SK-N-DZ (cell line): Measurements from ENCODE around the gene CMTM2.
"Not testable (repeated sequence)": the region's sequence is repeated elsewhere in the genome, so short reads cannot be mapped to it uniquely, and the experiment has no call there.

Source experiments
- DNase-seq: peaks from one replicate; pipeline ENCODE4 v3.0.0-alpha.2; 2015; ENCODE audit warnings: low spot score

CMTM2 gene

DNA sequence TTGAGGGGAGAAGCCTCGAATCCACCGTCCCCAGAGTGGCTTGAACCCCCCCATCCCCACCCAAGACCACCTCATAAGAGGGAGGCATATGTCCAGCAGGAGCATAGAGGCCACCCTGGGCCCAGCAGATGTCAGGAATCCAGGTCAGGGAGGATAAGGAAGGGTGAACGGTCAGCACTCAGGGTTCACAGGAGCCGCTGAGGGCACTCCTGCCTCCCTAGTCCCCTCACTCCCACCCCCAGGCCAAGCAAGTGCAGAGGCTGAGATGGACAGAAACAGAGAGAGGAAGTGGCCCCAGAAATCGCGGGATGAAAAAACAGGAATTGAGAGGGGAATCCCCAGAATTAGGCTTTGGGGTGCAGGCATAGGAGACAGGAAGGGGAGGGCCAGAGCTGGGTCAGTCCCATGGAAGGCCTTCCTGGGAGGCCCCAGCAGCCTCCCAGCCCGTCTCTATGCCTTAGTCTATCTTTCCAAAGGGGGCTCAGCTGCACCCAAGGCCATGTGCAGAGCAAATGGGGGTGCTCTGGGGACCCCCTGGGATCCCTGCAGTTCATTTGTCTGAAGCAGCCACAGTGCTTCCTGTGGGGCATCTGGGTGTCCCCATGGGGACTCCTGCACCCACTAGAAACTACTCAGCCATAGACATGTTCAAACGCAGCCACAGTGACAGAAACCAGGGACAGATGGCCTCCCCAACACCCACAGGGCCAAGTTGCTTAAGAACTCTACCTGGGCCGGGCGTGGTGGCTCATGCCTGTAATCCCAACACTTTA lies 26.9 kb downstream of the CMTM2 start:
- DNase-seq: no peak

DNA sequence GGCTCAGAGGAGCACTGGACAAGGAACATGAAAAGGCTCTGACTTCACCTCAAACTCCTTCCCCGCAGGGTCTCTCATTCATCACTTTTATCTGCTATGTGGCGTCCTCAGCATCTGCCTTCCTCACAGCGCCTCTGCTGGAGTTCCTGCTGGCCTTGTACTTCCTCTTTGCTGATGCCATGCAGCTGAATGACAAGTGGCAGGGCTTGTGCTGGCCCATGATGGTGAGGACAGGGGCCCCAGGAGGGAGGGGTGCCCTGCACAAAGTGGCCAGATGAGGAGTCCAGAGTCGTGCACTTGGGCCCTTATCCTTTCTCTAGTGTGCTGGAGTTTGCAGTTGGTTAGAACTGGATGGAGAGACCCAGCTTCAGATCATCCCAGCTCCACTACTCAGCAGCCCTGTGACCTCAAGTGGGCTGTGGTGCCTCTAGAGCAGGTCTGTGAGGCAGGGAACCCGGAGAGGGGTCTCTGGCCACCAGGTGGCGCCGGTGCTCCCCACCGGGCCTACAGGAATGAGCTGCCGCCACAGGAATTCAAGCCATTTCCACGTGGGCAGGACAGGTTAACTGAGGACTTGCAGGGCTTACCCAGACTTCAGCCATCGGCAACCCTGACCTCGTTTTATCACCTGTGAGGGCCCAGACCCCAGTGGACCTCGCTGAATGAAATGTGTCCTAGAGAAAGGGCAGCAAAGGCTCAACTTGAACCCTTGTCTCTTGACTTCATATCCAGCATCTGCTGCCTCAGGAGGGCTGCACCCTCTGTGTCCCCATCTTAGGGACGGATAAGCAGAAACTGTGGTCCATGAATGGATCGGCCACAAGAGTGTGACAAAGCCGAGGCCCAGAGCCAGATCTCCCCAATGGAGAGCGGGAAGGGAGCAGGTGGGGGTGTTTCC lies 29.2 kb downstream of the CMTM2 start:
- peak; percentile 80 for DNase-seq

DNA sequence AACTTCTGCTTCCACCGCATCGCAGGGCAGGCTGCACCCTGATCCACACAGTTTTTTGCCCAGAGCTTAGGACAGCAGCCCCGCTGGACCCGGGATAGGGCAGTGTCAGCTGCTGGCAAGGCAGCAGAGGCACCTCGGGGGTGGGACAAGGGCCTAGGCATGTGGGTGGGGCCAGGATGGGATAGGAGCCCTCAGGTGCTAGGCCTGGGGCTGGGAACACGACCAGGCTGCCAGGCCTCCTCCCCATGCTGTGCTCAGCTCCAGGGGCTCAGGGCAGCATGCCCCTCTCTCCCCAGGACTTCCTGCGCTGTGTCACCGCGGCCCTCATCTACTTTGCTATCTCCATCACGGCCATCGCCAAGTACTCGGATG lies 29.9 kb downstream of the CMTM2 start:
- DNase-seq: no peak

DNA sequence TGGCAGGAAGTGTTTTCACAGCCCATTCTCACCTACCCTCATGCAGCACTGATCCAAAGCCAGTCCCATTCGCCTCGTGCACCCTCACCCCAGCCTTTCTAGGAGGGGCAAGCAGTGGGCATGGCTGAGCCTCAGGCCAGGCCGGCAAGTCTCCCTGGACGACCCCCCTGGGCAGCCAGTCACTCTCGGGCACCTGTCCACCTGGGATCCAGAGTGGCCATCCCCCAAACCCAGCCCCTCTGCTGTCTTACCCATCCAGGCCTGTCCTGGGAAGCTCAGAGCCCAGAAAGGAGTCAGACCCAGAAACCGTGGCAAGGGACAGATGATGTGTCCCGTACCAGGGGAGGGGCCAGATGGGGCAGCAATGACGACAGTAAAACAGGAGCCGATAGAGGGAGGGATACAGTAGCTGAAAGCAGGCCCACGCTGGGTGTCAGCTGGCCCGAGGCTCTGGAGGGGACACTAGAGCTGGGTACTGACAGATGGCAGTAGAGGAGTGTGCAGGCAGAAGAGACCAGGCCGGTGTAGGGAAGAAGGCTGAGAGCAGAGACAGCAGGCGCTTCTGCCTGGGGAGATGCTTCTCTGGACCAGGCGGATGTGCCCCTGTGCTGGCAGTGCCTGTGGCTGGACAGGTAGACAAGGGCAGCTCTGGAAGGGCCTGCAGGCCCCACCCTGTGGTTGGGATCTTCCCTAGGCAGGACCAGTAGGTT lies 31.0 kb downstream of the CMTM2 start:
- no peak for DNase-seq

DNA sequence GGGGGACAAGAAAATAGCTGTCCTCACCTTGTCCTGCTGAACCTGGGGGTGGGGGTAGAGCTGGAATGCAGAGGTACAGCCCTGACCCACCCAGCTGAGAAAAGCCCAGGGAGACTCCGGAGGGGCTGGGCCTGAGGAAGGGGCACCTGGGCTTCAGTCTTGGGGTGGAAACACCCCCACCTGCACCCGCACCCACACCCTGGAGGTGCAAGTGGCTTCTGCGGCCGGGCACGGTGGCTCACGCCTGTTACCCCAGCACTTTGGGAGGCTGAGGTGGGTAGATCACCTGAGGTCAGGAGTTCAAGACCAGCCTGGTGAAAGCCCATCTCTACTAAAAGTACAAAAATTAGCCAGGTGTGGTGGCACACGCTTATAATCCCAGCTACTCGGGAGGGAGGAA lies 32.6 kb downstream of the CMTM2 start:
- not testable (repeated sequence) for DNase-seq

DNA sequence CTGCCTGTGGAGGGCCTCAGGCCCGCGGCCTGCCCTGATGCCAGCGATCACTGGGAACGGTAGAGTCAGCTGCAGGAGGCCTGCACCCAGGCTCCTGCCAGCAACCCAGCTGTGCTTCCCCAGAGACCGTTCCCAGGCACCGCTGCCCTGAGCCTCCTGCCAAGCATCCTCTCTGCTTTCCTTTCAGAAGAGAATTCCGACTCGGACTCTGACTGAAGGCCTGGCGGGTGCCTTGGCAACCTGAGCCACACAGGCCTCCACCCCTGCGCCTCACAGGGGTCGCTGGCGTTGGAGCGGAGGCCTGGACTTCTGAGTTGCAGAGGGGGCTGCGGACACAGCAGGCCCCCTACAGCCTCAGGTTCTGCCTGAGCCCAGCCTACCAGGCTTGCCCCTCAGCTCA lies 33.2 kb downstream of the CMTM2 start:
- DNase-seq: no peak

DNA sequence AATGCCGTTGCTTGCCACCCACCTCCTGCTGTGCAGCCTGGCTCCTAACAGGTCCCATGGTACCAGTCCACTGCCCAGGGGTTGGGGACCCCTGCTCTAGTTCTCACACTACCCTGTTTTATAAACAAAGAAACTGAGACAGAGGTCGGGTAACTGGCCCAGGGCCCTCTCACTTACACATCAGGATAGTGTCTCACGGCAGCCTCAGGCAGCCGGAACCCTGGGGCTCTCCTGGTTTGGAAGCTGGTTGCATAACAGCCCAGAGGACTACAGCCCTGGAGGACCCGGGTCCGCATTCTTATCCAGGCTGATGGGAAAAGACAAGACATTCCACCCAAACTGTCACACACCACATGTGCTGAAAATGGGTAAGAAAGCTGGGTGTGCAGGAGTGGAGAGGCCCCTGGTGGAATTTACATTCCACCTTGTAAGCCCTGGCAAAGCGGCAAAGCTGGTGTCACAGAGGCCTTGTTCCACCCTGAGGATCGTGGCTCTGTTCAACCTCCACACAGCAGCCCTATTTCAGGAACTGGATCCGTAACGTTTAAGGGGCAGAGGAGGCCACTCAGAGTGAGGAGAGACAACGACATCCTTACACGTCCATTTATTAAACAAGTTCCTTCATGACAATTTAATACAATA lies 35.0 kb downstream of the CMTM2 start:
- DNase-seq: no peak

DNA sequence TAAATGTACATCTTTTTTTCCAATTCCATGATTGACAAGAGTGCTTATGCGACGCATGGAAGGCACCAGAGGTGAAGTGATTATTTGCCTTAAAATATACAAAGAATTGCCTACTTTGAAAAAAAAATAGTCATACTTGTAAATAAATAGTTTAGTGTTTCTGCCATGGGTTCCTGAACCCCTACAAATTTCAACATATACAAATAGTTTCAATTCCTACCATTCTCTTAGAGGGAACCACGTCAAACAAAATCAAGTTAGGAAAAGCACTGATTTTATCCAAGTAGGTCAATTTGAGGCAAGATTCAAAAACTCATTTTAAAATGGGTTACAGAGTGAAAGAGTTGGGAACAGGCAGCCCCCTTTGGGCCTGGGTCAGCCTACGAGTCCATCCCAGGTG lies 36.9 kb downstream of the CMTM2 start:
- no peak for DNase-seq

DNA sequence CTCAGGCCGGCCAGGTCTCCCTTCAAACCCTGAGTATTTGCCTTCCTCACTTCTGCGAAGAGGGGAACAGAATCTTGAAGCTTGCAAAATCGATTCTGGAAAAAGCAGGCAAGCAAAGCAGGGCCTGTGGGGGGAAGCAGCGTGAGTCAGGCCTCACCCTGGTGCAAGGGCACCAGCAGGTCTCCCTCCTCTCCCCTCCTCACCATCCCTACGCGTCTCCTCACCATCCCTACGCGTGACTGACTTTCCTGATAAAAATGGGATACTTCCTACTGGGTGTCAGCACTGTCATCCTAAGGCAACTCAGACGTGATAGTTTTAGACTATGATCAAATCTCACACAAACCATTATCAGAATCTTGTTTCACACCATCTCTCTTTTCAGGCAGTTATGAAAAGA lies 37.3 kb downstream of the CMTM2 start:
- DNase-seq: no peak

DNA sequence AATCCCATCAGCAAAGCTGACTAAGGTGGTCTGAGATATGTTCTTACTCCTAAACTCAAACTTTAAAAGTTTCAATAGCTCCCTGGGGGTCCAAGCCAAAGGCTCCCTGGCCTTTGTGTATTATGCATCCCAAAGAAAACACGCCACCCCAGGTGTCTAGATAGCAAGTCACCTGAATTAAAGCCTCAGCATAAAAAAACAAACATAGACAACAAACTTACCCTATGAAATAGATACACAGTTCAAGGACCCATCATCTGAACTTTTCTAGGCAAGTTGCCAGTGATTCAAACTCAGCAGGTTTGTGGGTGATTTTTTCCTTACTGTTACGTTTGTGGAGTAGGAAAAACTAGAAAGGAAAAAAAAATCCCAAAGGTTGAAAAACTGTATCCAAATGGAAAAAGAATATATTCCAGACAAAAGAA lies 37.8 kb downstream of the CMTM2 start:
- DNase-seq: no peak

DNA sequence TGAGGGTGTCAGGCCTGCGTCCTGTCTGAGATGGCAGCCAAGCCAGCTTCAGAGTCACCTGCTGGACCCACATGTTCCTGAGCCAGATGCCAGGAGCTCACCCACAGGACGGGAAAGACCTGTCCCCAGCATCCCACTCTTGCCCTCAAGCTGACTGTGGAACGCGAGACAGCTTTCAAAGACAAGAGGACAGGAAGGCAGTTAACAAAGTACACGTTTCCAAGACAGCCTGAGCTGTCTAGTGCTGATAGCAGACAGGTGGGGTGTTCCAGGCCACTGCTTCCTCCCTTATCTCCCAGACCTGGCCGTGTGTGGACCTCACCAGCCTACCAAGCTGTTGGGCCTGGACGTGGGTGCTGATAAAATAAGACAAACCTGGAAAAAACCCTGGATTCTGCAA lies 38.5 kb downstream of the CMTM2 start:
- DNase-seq: peak; percentile 27

DNA sequence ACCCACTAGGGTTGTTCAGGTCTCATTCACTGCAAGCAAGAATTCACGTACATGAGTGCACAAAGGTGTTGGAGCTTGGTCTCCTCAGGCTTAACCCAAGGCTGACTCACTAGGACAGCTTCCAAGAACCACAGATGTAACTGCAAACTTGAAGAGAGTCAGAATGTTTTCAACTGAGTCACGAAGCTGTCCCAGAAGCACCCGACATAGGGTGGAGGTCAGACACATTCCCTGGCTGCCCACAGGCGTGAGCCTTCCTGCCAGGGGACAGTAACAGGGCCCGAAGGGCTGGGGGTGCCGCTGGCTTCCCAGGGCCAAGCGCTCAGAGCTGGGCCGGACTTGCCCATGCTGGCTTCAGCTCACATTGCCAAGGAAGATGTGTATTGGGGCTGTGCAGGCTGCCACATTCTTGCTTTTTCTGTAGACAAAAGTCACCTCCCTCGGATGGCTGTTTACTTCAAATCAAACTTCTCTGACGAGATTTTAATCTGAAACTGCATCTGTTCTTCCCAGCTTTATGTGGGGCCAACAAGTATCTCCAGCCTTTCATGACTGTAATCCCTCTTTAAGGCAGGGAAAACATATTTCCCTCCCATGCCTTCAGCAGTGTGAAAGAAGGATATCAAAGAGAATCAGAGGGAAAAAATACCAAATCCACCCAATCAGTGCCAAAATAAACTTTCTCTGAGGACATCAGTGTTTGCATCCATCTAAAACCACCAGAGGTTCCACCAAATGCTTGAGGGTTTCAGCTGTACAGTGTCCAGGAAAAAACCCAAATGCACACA lies 39.5 kb downstream of the CMTM2 start:
- no peak for DNase-seq

DNA sequence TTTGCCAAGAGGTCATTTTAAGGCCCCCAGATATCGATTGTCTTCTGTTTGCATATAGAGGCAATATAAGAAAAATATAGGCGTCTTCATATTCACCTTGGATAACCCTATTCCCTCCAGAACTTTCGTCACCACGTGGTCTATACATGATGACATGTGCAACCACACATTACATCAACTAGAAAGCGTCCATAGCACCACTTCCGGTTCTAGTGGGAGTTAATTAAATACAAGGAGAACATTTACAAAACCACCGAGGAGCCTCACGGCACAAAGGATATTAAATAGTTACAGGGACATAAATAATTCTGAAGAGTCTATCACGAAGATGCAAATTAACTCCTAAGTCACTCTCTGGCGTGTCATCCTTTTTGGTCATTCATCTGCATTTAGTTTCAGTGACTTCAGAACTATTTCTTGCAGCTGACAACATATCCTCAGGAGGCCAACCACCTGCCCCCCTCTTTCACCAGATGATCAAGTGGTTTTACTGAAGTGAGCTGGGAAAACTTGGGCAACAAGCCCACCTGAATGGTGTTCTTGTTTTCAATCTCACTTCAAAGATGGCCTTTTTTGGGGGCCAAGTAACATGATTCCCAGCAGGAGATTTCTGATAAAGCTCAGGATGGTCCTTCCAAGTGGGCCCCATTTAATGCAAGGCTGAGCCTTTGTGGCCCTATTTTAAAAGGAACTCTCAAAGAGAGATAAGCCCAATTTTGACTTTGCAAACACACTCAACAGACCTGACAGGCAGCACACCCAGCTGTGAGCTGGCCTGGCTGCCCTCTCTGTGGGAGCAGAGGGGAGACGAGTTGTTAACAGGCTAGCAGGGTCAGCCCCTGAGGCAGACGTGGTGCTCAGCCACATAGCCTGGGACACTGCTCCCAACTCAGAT lies 40.5 kb downstream of the CMTM2 start:
- DNase-seq: no peak

DNA sequence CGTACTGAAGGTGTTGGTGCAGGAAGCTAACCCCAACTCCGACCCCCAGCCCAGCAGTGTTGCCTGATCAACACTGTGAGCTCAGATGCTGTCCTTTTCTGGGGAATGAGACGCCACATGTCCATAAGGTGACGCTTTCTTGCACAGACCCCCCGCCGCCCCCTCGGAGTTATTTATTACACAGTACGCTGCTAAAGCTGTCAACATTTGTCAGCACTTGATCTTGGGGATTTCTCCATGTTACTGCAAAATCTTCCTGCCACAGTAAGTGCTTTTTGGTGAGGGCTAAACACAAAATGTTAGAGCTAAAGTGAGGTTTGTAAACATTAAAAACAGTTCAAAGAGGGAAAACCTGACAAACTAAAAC lies 41.1 kb downstream of the CMTM2 start:
- DNase-seq: no peak

DNA sequence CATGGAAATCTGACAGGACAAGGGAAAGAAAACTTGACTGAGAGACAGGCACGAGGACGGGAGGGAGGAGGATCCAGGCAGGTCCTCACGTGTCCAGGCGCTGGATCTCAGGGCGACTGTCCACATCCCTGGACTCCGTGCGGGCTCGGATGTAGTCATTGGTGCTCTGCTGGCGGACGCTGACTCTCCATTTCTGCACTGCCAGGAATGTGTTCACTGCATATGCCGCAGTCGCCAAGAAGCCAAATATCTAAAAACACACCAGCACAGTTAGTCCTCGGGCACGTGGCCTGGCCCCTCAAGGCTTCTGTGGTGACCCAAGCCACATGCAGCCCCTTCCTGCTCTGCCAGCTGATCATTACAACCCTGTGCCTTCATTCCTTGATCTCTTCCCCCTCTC lies 42.7 kb downstream of the CMTM2 start:
- DNase-seq: no peak

DNA sequence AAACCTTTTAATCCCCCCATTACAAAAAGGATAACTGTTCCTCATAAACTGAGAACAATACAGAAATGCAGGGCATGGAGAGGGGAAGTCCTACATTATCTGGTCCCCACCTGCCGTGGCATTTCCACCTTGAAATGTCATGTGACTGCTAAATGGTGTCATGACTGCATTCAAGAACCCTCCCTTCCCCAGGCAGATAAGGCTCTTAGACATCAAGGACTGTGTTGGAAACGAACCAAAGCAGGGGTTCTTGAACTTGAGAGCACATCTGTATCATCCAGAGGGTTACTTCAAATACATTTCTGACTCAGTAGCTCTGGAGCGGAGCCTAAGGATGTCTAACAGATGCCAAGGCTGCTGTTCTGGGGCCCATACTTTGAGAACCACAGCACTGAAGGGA lies 43.6 kb downstream of the CMTM2 start:
- no peak for DNase-seq

DNA sequence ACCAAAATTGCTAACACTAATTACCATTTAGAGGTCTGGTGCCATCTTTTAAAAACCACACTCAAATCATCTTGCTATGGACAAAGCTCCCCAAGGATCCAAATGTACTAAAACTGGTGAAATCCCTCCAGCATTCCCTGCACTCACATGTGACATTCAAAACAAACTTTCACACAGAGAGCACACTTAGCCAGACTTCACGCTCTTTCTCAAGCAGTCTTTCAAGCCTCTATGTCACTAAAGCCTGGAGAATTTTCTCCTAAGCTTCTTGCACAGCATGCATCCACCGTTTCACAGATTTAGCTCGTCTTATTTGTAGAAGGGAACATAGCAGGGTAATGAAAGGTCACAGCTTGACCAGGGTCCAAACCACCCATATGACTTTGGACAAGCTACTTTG lies 44.5 kb downstream of the CMTM2 start:
- DNase-seq: no peak

DNA sequence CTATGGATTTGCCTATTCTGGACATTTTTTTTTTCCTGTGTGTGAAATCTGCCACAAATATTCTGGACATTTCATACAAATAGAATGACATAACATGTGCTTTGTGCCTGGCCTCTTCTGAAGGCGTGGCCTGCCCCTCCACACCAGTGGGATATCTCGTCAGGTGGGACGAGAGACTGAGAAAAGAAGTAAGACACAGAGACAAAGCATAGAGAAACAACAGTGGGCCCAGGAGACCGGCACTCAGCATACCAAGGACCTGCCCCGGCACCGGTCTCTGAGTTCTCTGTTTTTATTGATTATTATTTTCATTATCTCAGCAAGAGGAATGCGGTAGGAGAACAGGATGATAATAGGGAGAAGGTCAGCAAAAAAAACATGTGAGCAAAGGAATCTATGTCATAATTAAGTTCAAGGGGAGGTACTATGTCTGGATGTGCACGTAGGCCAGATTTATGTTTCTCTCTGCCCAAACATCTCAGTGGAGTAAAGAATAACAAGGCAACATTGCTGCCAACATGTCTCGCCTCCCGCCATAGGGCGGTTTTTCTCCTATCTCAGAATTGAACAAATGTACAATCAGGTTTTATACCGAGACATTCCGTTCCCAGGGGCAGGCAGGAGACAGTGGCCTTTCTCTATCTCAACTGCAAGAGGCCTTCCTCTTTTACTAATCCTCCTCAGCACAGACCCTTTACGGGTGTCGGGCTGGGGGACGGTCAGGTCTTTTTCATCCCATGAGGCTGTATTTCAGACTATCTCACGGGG lies 48.5 kb downstream of the CMTM2 start:
- not testable (repeated sequence) for DNase-seq

DNA sequence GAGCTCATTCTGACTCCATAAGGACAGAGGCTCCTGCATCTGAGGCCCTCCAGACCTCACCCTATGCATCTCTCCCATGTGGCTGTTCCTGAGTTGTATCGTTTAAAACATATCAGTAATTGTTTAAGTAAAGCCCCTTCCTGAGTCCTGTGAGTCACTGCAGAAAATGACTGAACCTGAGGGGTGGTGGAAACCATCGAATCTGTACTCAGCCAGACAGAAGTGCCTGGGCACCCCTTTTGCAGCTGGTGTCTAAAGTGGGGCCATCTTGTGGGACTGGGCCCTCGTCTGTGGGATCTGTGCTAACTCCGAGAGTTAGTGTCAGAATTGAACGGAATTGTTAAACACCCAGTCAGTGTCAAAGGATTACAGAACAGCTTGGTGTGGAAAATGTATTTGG lies 50.6 kb downstream of the CMTM2 start:
- DNase-seq: no peak
